H9 (cell line): Measurements from ENCODE around the gene STXBP6. TPM values are rescaled to one million over a fixed set of nuclear protein-coding genes. Genes with fewer than 3 reads are reported as not detected.

Experiments used
- DNase-seq: peaks from one replicate; pipeline ENCODE4 v3.0.0-alpha.2; 2017
- H2AFZ ChIP-seq: one replicate; pipeline ENCODE4 v1.6.1; 2013; ENCODE audit warnings: mild to moderate bottlenecking, low read length, control low read depth, moderate library complexity
- H2AK5ac ChIP-seq: 2 replicates; pipeline ENCODE4 v1.6.1; 2013; ENCODE audit warnings: low read length, control low read depth, mixed read lengths; ENCODE audit not compliant: insufficient read length
- H2BK120ac ChIP-seq: one replicate; pipeline ENCODE4 v1.6.1; 2013; ENCODE audit warnings: low read depth, mild to moderate bottlenecking, low read length, control low read depth, inconsistent platforms; ENCODE audit not compliant: poor library complexity, severe bottlenecking
- H2BK12ac ChIP-seq: 2 replicates; pipeline ENCODE4 v1.6.1; 2013; ENCODE audit warnings: low read length, control low read depth, mixed read lengths, low read depth; ENCODE audit not compliant: insufficient read length
- H2BK15ac ChIP-seq: 2 replicates; pipeline ENCODE4 v1.6.1; 2013; ENCODE audit warnings: low read depth, low read length, control low read depth
- H2BK20ac ChIP-seq: one replicate; pipeline ENCODE4 v1.6.1; 2013; ENCODE audit warnings: low read depth, mild to moderate bottlenecking, low read length, control low read depth, inconsistent platforms; ENCODE audit not compliant: poor library complexity, severe bottlenecking
- H2BK5ac ChIP-seq: 2 replicates; pipeline ENCODE4 v1.6.1; 2013; ENCODE audit warnings: low read length, control low read depth, mixed read lengths; ENCODE audit not compliant: insufficient read length
- H3K14ac ChIP-seq: 2 replicates; pipeline ENCODE4 v1.6.1; 2013; ENCODE audit warnings: low read length, control low read depth; ENCODE audit not compliant: insufficient read depth
- H3K18ac ChIP-seq: 2 replicates; pipeline ENCODE4 v1.6.1; 2013; ENCODE audit warnings: low read depth, mild to moderate bottlenecking, mixed read lengths, low read length, control low read depth; ENCODE audit not compliant: insufficient read length
- H3K23ac ChIP-seq: 2 replicates; pipeline ENCODE4 v1.6.1; 2013; ENCODE audit warnings: low read length, control low read depth, mixed read lengths, low read depth; ENCODE audit not compliant: insufficient read length
- H3K23me2 ChIP-seq: 2 replicates; pipeline ENCODE4 v1.6.1; 2013; ENCODE audit warnings: low read depth, mild to moderate bottlenecking, mixed read lengths, low read length, control low read depth; ENCODE audit not compliant: insufficient read length, poor library complexity, severe bottlenecking
- H3K27ac ChIP-seq: 2 replicates; pipeline ENCODE4 v1.5.1; 2013; ENCODE audit warnings: low read length, control low read depth, mixed read lengths, low read depth; ENCODE audit not compliant: insufficient read length
- H3K27me3 ChIP-seq: 2 replicates; pipeline ENCODE4 v1.6.1; 2013; ENCODE audit warnings: low read length, control low read depth, inconsistent platforms; ENCODE audit not compliant: insufficient read depth
- H3K4ac ChIP-seq: 2 replicates; pipeline ENCODE4 v1.6.1; 2013; ENCODE audit warnings: low read depth, mild to moderate bottlenecking, control low read depth, inconsistent platforms, low read length, moderate library complexity
- H3K4me1 ChIP-seq: 2 replicates; pipeline ENCODE4 v1.6.1; 2013; ENCODE audit warnings: low read length, control low read depth, inconsistent platforms; ENCODE audit not compliant: insufficient read depth
- H3K4me2 ChIP-seq: 2 replicates; pipeline ENCODE4 v1.6.1; 2013; ENCODE audit warnings: low read length, control low read depth, mixed read lengths; ENCODE audit not compliant: insufficient read length, insufficient read depth
- H3K56ac ChIP-seq: 2 replicates; pipeline ENCODE4 v1.6.1; 2013; ENCODE audit warnings: low read depth, mild to moderate bottlenecking, mixed read lengths, low read length, control low read depth; ENCODE audit not compliant: insufficient read length
- H3K79me1 ChIP-seq: 2 replicates; pipeline ENCODE4 v1.6.1; 2013; ENCODE audit warnings: low read depth, mild to moderate bottlenecking, moderate library complexity, low read length, control low read depth, inconsistent platforms; ENCODE audit not compliant: insufficient read depth, poor library complexity, severe bottlenecking
- H3K79me2 ChIP-seq: 2 replicates; pipeline ENCODE4 v1.6.1; 2013; ENCODE audit warnings: low read length, control low read depth, inconsistent platforms; ENCODE audit not compliant: insufficient read depth
- H3K9ac ChIP-seq: 2 replicates; pipeline ENCODE4 v1.6.1; 2013; ENCODE audit warnings: low read length, control low read depth, mixed read lengths; ENCODE audit not compliant: insufficient read length; ENCODE audit errors: extremely low read depth
- H3K9me3 ChIP-seq: one replicate; pipeline ENCODE4 v1.6.1; 2013; ENCODE audit warnings: low read depth, low read length, inconsistent platforms; ENCODE audit not compliant: control insufficient read depth
- H3T11ph ChIP-seq: one replicate; pipeline ENCODE4 v1.6.1; 2013; ENCODE audit warnings: mild to moderate bottlenecking, low read length, control low read depth, inconsistent platforms
- H4K20me1 ChIP-seq: one replicate; pipeline ENCODE4 v1.6.1; 2013; ENCODE audit not compliant: control insufficient read depth, insufficient read length, insufficient read depth
- H4K5ac ChIP-seq: 2 replicates; pipeline ENCODE4 v1.6.1; 2013; ENCODE audit warnings: low read depth, mild to moderate bottlenecking, mixed read lengths, low read length, control low read depth; ENCODE audit not compliant: insufficient read length
- H4K8ac ChIP-seq: replicated peaks from 2 replicates; pipeline ENCODE4 v1.6.1; 2013; ENCODE audit warnings: low read length, control low read depth, mixed read lengths, low read depth; ENCODE audit not compliant: insufficient read length
- H4K91ac ChIP-seq: 2 replicates; pipeline ENCODE4 v1.6.1; 2013; ENCODE audit warnings: low read depth, mild to moderate bottlenecking, moderate library complexity, mixed read lengths, low read length, control low read depth; ENCODE audit not compliant: insufficient read length
- H3K27ac Mint-ChIP-seq, 3 experiments: 2 replicates in 2 of 3; 3 replicates in 1 of 3; pipeline ENCODE4 v1.8.0; 2020 to 2021; ENCODE audit warnings: mixed read lengths in 3 of 3, mild to moderate bottlenecking in 1 of 3, moderate library complexity in 1 of 3
- H3K27me3 Mint-ChIP-seq: 2 replicates; pipeline ENCODE4 v1.8.0; 2021; ENCODE audit warnings: low read depth, mild to moderate bottlenecking, moderate library complexity, mixed read lengths
- H3K36me3 Mint-ChIP-seq, 3 experiments: 2 replicates in 2 of 3; 3 replicates in 1 of 3; pipeline ENCODE4 v1.8.0; 2020 to 2021; ENCODE audit warnings: low read depth in 3 of 3, mixed read lengths in 3 of 3; ENCODE audit not compliant: insufficient read depth in 1 of 3
- H3K4me1 Mint-ChIP-seq, 2 experiments: 2 replicates each; pipeline ENCODE4 v1.8.0; 2020; ENCODE audit warnings: mixed read lengths in 2 of 2
- H3K4me3 Mint-ChIP-seq, 2 experiments: 2 replicates in 1 of 2; 3 replicates in 1 of 2; pipeline ENCODE4 v1.8.0; 2020 to 2021; ENCODE audit warnings: mild to moderate bottlenecking in 2 of 2, mixed read lengths in 2 of 2, moderate library complexity in 1 of 2
- H3K9me3 Mint-ChIP-seq, 2 experiments: 2 replicates in 1 of 2; 3 replicates in 1 of 2; pipeline ENCODE4 v1.8.0; 2020; ENCODE audit warnings: mild to moderate bottlenecking in 2 of 2, mixed read lengths in 2 of 2, moderate library complexity in 1 of 2
- CTCF ChIP-seq: fragments of 200-600 bp; sonication (generic); conservative IDR thresholded peaks from 3 replicates; pipeline ENCODE4 v1.8.0; 2021; ENCODE audit warnings: antibody characterized with exemption, mild to moderate bottlenecking
- WGBS: extraction: QIAGEN DNeasy Blood & Tissue Kit; methylation state at CpG from one replicate; pipeline ENCODE4 v1.1.7; 2013; ENCODE audit warnings: missing lambda C conversion rate, low lambda C conversion rate, mixed read lengths; ENCODE audit not compliant: insufficient read length; ENCODE audit errors: extremely low coverage; 5-methylcytosine and 5-hydroxymethylcytosine counted together
- total RNA-seq: library from RNA; stranded (reverse); gene quantifications from 2 replicates; pipeline ENCODE4 v1.2.1, GENCODE V29; 2021

STXBP6 gene
- total RNA-seq, 1 experiment from 2014 or later, result 3.6 TPM

GRCh38 chr14:24875991-24876878, 173.7 kb downstream of the STXBP6 start:
- DNase-seq, result no peak
- Histone ChIP-seq H2AK5ac (no peak overlapping the region), H2BK12ac (no peak overlapping the region), H3K23ac (no peak overlapping the region), H2BK15ac (no peak overlapping the region), H4K8ac (no peak overlapping the region), H2AFZ (no peak overlapping the region), H3K27me3 (no peaks in the 10 kb centered on the region), H3K79me1 (no peaks in the 10 kb centered on the region), H3K9me3 (no peaks in the 10 kb centered on the region), H3K23me2 (no peaks in the 10 kb centered on the region), H3K4ac (no peak overlapping the region), H3K27ac (no peak overlapping the region), H3K79me2 (no peaks in the 10 kb centered on the region), H4K91ac (no peak overlapping the region), H3K4me2 (no peak overlapping the region), H3K18ac (no peak overlapping the region), H3K9ac (no peak overlapping the region), H3T11ph (no peak overlapping the region), H4K5ac (no peak overlapping the region), H2BK20ac (no peak overlapping the region), H3K4me1 (no peaks in the 10 kb centered on the region), H4K20me1 (no peaks in the 10 kb centered on the region), H3K14ac (no peak overlapping the region), H2BK120ac (no peak overlapping the region), H2BK5ac (no peak overlapping the region), H3K56ac (no peak overlapping the region)
- H3K27ac Mint-ChIP-seq, result no peak overlapping the region
- H3K4me1 Mint-ChIP-seq, result peaks cover 7% of the 10 kb centered on the region in 2 experiments; a peak in 3 of 4 replicates
- H3K27me3 Mint-ChIP-seq, result no peaks in the 10 kb centered on the region
- no CpG with 5 or more reads among the region's 4 CpGs for whole genome bisulfite sequencing
- TF ChIP-seq CTCF, result no peak
- no peak overlapping the region for H3K4me3 Mint-ChIP-seq
- no peaks in the 10 kb centered on the region for H3K36me3 Mint-ChIP-seq
- H3K9me3 Mint-ChIP-seq, result no peaks in the 10 kb centered on the region
